Measurements from ENCODE around the gene CLEC19A. TPM values are rescaled to one million over a fixed set of nuclear protein-coding genes. Genes with fewer than 3 reads are reported as not detected.

Gene CLEC19A
- total RNA-seq: not detected

- intact Hi-C loops (cut with micrococcal nuclease): no loop called here
- no peaks in the 10 kb centered on the region for H3K9me3 Mint-ChIP-seq
- DNase-seq: no peak
- no peak within 1 kb of the TSS for H3K4me3 Mint-ChIP-seq
- peaks cover 14% of the 10 kb centered on the region for H3K27me3 Mint-ChIP-seq
- ChIA-PET POLR2A (no interaction called here), CTCF (interaction anchor here (1.8 kb wide), 1 partner anchor 61 kb away, joined by 5 read pairs; no protein-coding TSS in a partner anchor)
- peaks cover 6% of the 10 kb centered on the region for H3K4me1 Mint-ChIP-seq (ENCODE audit: low read depth)
- no peaks in the 10 kb centered on the region for H3K36me3 Mint-ChIP-seq
- no peak within 1 kb of the TSS for H3K27ac Mint-ChIP-seq
Measured at GRCh38 chr16:19285431-19285830, at the start of gene CLEC19A. Gene CLEC19A (plus strand): TSS chr16:19285731. CDS start chr16:19285852, 121 bp downstream.

- intact Hi-C loops (cut with micrococcal nuclease): no loop called here
- no peaks in the 10 kb centered on the region for H3K36me3 Mint-ChIP-seq
- peaks cover 26% of the 10 kb centered on the region for H3K9me3 Mint-ChIP-seq
- ChIA-PET CTCF (no interaction called here), POLR2A (no interaction called here)
- no peaks in the 10 kb centered on the region for H3K4me1 Mint-ChIP-seq (ENCODE audit: low read depth)
- no peak overlapping the region for H3K27ac Mint-ChIP-seq
- peaks cover 2% of the 10 kb centered on the region for H3K27me3 Mint-ChIP-seq
- DNase-seq: no peak
- no peak overlapping the region for H3K4me3 Mint-ChIP-seq
Measured at GRCh38 chr16:19235886-19236285, 49.6 kb upstream of the CLEC19A start.

- ChIA-PET POLR2A (interaction anchor here (0.6 kb wide), 1 partner anchor 1444 kb away, joined by 5 read pairs; no protein-coding TSS in a partner anchor), CTCF (interaction anchor here (0.6 kb wide), 1 partner anchor 34 kb away, joined by 3 read pairs; no protein-coding TSS in a partner anchor)
- no peak for DNase-seq
- peaks cover 1% of the 10 kb centered on the region for H3K27me3 Mint-ChIP-seq
- intact Hi-C loops (cut with micrococcal nuclease): no loop called here
- no peak overlapping the region for H3K4me3 Mint-ChIP-seq
- H3K9me3 Mint-ChIP-seq: peaks cover 26% of the 10 kb centered on the region
- H3K4me1 Mint-ChIP-seq (ENCODE audit: low read depth): no peaks in the 10 kb centered on the region
- no peak overlapping the region for H3K27ac Mint-ChIP-seq
- H3K36me3 Mint-ChIP-seq: no peaks in the 10 kb centered on the region
Measured at GRCh38 chr16:19236561-19237209, 48.8 kb upstream of the CLEC19A start.

- Mint-ChIP-seq H3K27ac (no peak overlapping the region), H3K4me3 (no peak overlapping the region), H3K27me3 (no peaks in the 10 kb centered on the region), H3K9me3 (peaks cover 26% of the 10 kb centered on the region), H3K36me3 (no peaks in the 10 kb centered on the region), H3K4me1 (ENCODE audit: low read depth) (no peaks in the 10 kb centered on the region)
- CTCF ChIA-PET: no interaction called here
- DNase-seq: no peak
- POLR2A ChIA-PET: no interaction called here
- intact Hi-C loops (cut with micrococcal nuclease): no loop called here
Measured at GRCh38 chr16:19238406-19238805, 47.1 kb upstream of the CLEC19A start.

- H3K27me3 Mint-ChIP-seq: no peaks in the 10 kb centered on the region
- H3K4me3 Mint-ChIP-seq: no peak overlapping the region
- peaks cover 24% of the 10 kb centered on the region for H3K9me3 Mint-ChIP-seq
- H3K36me3 Mint-ChIP-seq: no peaks in the 10 kb centered on the region
- POLR2A ChIA-PET: no interaction called here
- DNase-seq: no peak
- H3K27ac Mint-ChIP-seq: no peak overlapping the region
- intact Hi-C loops (cut with micrococcal nuclease): no loop called here
- no peaks in the 10 kb centered on the region for H3K4me1 Mint-ChIP-seq (ENCODE audit: low read depth)
- CTCF ChIA-PET: no interaction called here
Measured at GRCh38 chr16:19239511-19240155, 45.9 kb upstream of the CLEC19A start.

- CTCF ChIA-PET: no interaction called here
- no peak for DNase-seq
- no peaks in the 10 kb centered on the region for H3K27me3 Mint-ChIP-seq
- intact Hi-C loops (cut with micrococcal nuclease): no loop called here
- POLR2A ChIA-PET: no interaction called here
- no peak overlapping the region for H3K4me3 Mint-ChIP-seq
- no peak overlapping the region for H3K27ac Mint-ChIP-seq
- H3K4me1 Mint-ChIP-seq (ENCODE audit: low read depth): no peaks in the 10 kb centered on the region
- peaks cover 15% of the 10 kb centered on the region for H3K9me3 Mint-ChIP-seq
- no peaks in the 10 kb centered on the region for H3K36me3 Mint-ChIP-seq
Measured at GRCh38 chr16:19240494-19240893, 45.0 kb upstream of the CLEC19A start.

- Mint-ChIP-seq H3K27ac (no peak overlapping the region), H3K4me1 (ENCODE audit: low read depth) (no peaks in the 10 kb centered on the region), H3K9me3 (peaks cover 8% of the 10 kb centered on the region), H3K27me3 (no peaks in the 10 kb centered on the region), H3K36me3 (no peaks in the 10 kb centered on the region), H3K4me3 (no peak overlapping the region)
- POLR2A ChIA-PET: no interaction called here
- intact Hi-C loops (cut with micrococcal nuclease): no loop called here
- DNase-seq: no peak
- CTCF ChIA-PET: no interaction called here
Measured at GRCh38 chr16:19241512-19241911, 44.0 kb upstream of the CLEC19A start.

- CTCF ChIA-PET: no interaction called here
- Mint-ChIP-seq H3K4me3 (no peak overlapping the region), H3K27ac (no peak overlapping the region), H3K36me3 (no peaks in the 10 kb centered on the region), H3K4me1 (ENCODE audit: low read depth) (no peaks in the 10 kb centered on the region), H3K9me3 (peaks cover 8% of the 10 kb centered on the region), H3K27me3 (no peaks in the 10 kb centered on the region)
- no peak for DNase-seq
- intact Hi-C loops (cut with micrococcal nuclease): no loop called here
- POLR2A ChIA-PET: no interaction called here
Measured at GRCh38 chr16:19242186-19242585, 43.3 kb upstream of the CLEC19A start.

GRCh38 chr16:19242987-19243575 is 42.5 kb upstream of the CLEC19A start:
- ChIA-PET POLR2A (no interaction called here), CTCF (no interaction called here)
- no peaks in the 10 kb centered on the region for H3K27me3 Mint-ChIP-seq
- no peak overlapping the region for H3K27ac Mint-ChIP-seq
- DNase-seq: no peak
- no peak overlapping the region for H3K4me3 Mint-ChIP-seq
- intact Hi-C loops (cut with micrococcal nuclease): no loop called here
- no peaks in the 10 kb centered on the region for H3K36me3 Mint-ChIP-seq
- H3K9me3 Mint-ChIP-seq: peaks cover 13% of the 10 kb centered on the region
- H3K4me1 Mint-ChIP-seq (ENCODE audit: low read depth): no peaks in the 10 kb centered on the region

- no peaks in the 10 kb centered on the region for H3K36me3 Mint-ChIP-seq
- no peak for DNase-seq
- H3K4me1 Mint-ChIP-seq (ENCODE audit: low read depth): no peaks in the 10 kb centered on the region
- no peaks in the 10 kb centered on the region for H3K27me3 Mint-ChIP-seq
- intact Hi-C loops (cut with micrococcal nuclease): no loop called here
- ChIA-PET CTCF (no interaction called here), POLR2A (no interaction called here)
- no peak overlapping the region for H3K4me3 Mint-ChIP-seq
- H3K9me3 Mint-ChIP-seq: peaks cover 7% of the 10 kb centered on the region
- H3K27ac Mint-ChIP-seq: no peak overlapping the region
Measured at GRCh38 chr16:19245326-19245925, 40.1 kb upstream of the CLEC19A start.

- Mint-ChIP-seq H3K36me3 (no peaks in the 10 kb centered on the region), H3K27me3 (peaks cover 15% of the 10 kb centered on the region), H3K9me3 (peaks cover 4% of the 10 kb centered on the region), H3K4me1 (ENCODE audit: low read depth) (no peaks in the 10 kb centered on the region), H3K4me3 (no peak overlapping the region), H3K27ac (no peak overlapping the region)
- no peak for DNase-seq
- CTCF ChIA-PET: no interaction called here
- intact Hi-C loops (cut with micrococcal nuclease): no loop called here
- POLR2A ChIA-PET: no interaction called here
Measured at GRCh38 chr16:19252904-19253303, 32.6 kb upstream of the CLEC19A start.

- Mint-ChIP-seq H3K9me3 (no peaks in the 10 kb centered on the region), H3K36me3 (no peaks in the 10 kb centered on the region), H3K4me1 (ENCODE audit: low read depth) (no peaks in the 10 kb centered on the region), H3K27me3 (peaks cover 17% of the 10 kb centered on the region), H3K4me3 (no peak overlapping the region), H3K27ac (no peak overlapping the region)
- POLR2A ChIA-PET: no interaction called here
- no peak for DNase-seq
- intact Hi-C loops (cut with micrococcal nuclease): no loop called here
- CTCF ChIA-PET: no interaction called here
Measured at GRCh38 chr16:19254611-19255010, 30.9 kb upstream of the CLEC19A start.

Data from activated CD4-positive, alpha-beta memory T cell treated with anti-CD3 and anti-CD28 coated beads for 36 hours (primary cell).